Measurements from ENCODE around the gene SYAP1. TPM values are rescaled to one million over a fixed set of nuclear protein-coding genes. Genes with fewer than 3 reads are reported as not detected.

The SYAP1 gene
- total and polyA plus RNA-seq, 9 of the 15 experiments (the other 6 are each of a cell fraction or from before 2014, with no cell fraction given), result 5.7 to 35.3 (median 27.6) TPM

- TF ChIP-seq GMEB1 (CRISPR knock-in tag; IDR thresholded peaks at IDR 0.05) (peak; percentile 65), ELK3 (CRISPR knock-in tag; IDR thresholded peaks at IDR 0.05) (no peak), RBM15 (IDR thresholded peaks at IDR 0.05; ENCODE audit: insufficient read depth, low read length) (no peak), PHB2 (IDR thresholded peaks at IDR 0.05; ENCODE audit: low read depth) (no peak), JUN (IDR thresholded peaks at IDR 0.05; ENCODE audit: borderline replicate concordance, low read depth, low read length) (peak; percentile 44; the same call in 1 of the 2 replicates), JUN (CRISPR knock-in tag; IDR thresholded peaks at IDR 0.05; ENCODE audit: borderline replicate concordance) (peak; percentile 67; the same call in 1 of the 2 replicates), MTA3 (IDR thresholded peaks at IDR 0.05; ENCODE audit: borderline replicate concordance) (peak; percentile 63; the same call in 1 of the 2 replicates), PTBP1 (IDR thresholded peaks at IDR 0.05; ENCODE audit: low read depth, low read length) (no peak), ETV1 (tag; conservative IDR thresholded peaks at IDR 0.05; ENCODE audit: low read depth) (peak; percentile 73), RFX7 (CRISPR knock-in tag; IDR thresholded peaks at IDR 0.05) (no peak), NFE2L1 (tag; IDR thresholded peaks at IDR 0.05; ENCODE audit: borderline replicate concordance, low read depth) (no peak), ZNF57 (CRISPR knock-in tag; IDR thresholded peaks at IDR 0.05) (no peak), CBX5 (IDR thresholded peaks at IDR 0.05; ENCODE audit: borderline replicate concordance, low read depth) (no peak), ZNF695 (CRISPR knock-in tag; IDR thresholded peaks at IDR 0.05) (no peak), POU5F1 (IDR thresholded peaks at IDR 0.05; ENCODE audit: borderline replicate concordance, low read depth, low read length, partially characterized antibody) (no peak), EGR1 (conservative IDR thresholded peaks at IDR 0.05) (no peak), WHSC1 (IDR thresholded peaks at IDR 0.05; ENCODE audit: low read length) (no peak), CREB1 (IDR thresholded peaks at IDR 0.05) (peak; percentile 99), CREB1 (CRISPR knock-in tag; IDR thresholded peaks at IDR 0.05) (peak; percentile 98), STAT5A (IDR thresholded peaks at IDR 0.05; ENCODE audit: borderline replicate concordance, low read length) (no peak), ZFPM2 (CRISPR knock-in tag; IDR thresholded peaks at IDR 0.05) (no peak), MBD2 (IDR thresholded peaks at IDR 0.05; ENCODE audit: borderline replicate concordance, low read depth) (peak; percentile 69), ARID2 (IDR thresholded peaks at IDR 0.05) (no peak), ZNF668 (CRISPR knock-in tag; IDR thresholded peaks at IDR 0.05) (no peak)
- TF ChIP-seq, protein P1, sequence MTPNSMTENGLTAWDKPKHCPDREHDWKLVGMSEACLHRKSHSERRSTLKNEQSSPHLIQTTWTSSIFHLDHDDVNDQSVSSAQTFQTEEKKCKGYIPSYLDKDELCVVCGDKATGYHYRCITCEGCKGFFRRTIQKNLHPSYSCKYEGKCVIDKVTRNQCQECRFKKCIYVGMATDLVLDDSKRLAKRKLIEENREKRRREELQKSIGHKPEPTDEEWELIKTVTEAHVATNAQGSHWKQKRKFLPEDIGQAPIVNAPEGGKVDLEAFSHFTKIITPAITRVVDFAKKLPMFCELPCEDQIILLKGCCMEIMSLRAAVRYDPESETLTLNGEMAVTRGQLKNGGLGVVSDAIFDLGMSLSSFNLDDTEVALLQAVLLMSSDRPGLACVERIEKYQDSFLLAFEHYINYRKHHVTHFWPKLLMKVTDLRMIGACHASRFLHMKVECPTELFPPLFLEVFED (CRISPR knock-in tag; conservative IDR thresholded peaks at IDR 0.05), result no peak
Measured at GRCh38 chrX:16719334-16720084, at the start of gene SYAP1 (continued).

Measured in K562 (cell line).